Activated gamma-delta T cell treated with anti-CD3 and anti-CD28 coated beads, Interleukin-2, amount 50 U/mL, for 16 hours (primary cell): ENCODE results near the gene USP40.

Experiments used
- DNase-seq: peaks from one replicate; pipeline ENCODE4 v3.0.0-alpha.2; 2020; ENCODE audit warnings: low read depth

USP40 gene

GRCh38 chr2:233458826-233459225 is 107.8 kb downstream of the USP40 start:
- DNase-seq: no peak

GRCh38 chr2:233458031-233458610 is 108.5 kb downstream of the USP40 start:
- no peak for DNase-seq

- DNase-seq: no peak
Measured at GRCh38 chr2:233457356-233457755, 109.2 kb downstream of the USP40 start.

GRCh38 chr2:233456934-233457333 is 109.6 kb downstream of the USP40 start:
- no peak for DNase-seq

- DNase-seq: no peak
Measured at GRCh38 chr2:233456111-233456510, 110.5 kb downstream of the USP40 start.

DNA sequence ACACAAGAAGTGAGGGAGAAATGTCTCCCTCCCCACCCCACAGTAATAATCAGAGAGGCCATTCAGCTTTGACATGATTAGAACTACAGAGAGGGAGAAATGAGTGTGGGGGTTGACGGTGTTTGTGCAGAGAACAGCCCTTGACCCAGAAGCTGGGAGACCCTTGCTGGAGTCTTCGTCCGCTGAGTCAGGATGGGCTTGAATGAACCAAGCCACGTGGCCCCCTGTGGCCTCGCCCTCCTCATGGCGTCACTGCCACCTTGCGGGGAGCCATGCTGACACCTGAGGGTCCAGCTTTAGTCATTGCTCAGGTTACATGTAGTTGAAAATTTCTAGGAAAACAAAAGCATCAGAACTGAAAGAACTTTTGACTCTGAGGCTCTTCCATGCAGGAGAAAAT is 111.1 kb downstream of the USP40 start:
- DNase-seq: no peak

DNA sequence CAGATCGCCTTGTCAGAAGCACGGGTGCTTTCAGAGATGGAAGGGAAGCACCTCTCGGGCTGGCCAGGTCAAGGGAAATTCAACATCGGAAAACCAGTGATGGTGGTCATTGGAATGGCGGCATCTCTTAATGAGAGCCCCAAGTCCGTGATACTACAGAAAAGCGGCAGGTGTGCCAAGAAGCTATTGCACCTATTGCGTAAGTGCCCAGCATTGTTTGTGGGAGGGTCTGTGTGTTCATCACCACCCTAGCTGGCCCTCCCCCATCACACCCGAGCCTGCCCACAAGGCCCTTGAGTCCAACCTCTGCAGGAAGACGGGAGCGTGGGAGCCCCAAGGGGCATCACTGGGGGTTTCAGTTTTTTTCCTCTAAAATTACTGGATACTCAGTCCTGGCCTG is 111.6 kb downstream of the USP40 start:
- DNase-seq: no peak

DNA sequence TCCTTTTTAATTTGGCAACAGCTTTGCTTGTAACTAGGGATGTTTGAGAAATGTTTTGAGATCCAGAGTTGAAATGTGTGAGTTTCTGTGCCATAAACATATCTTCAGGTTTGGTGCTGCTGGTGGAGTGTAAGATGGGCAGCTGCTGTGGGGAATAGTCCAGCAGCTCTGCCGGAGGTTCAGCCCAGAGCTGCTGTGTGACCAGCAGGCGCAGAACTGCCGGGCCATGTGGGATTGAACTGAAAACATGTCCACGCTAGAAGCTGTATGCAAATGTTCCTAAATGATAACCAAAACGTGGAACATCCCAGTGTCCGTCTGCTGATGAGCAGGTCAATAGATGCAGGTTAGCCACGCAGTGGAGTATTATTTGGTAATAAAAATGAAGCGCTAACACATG is 112.7 kb downstream of the USP40 start:
- no peak for DNase-seq

DNA sequence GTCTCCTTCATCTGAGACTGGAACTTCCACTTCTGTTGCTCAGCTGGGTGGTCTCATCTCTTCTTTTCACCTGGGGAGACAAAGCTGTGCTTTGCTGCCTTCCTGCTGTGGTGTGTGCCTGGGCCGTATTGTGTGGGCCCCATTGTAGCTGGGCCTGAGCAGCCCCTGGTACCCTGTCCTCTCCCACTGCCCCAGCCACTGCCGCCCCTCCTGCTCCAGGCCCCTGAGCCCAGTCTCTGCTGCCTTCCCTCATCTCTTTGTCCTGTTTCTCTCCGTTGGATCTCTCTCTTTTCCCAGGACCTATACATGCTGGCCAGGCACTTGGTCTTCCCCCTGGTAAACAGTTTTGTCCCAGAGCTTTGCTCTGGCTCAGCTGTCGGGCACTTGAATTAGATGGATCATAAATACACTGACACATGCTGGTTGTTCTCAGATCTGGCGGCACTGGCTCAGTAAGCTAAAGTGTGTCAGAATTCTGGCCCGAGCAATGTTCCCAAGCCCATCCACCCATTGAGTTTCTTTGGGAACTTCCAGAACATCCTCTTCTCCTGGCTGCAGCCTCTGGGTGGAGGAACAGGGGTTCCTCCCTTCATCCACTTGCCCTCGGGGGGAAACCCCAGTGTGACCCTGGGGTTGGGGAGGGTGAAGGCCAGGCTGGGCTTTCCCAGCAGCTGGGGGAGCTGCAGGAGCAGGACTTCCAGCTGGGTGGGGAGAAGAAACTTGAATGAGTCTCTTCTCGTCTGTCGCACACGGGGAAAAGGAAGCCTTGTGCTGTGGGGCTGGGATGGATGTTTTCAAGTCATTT is 113.3 kb downstream of the USP40 start:
- no peak for DNase-seq

DNA sequence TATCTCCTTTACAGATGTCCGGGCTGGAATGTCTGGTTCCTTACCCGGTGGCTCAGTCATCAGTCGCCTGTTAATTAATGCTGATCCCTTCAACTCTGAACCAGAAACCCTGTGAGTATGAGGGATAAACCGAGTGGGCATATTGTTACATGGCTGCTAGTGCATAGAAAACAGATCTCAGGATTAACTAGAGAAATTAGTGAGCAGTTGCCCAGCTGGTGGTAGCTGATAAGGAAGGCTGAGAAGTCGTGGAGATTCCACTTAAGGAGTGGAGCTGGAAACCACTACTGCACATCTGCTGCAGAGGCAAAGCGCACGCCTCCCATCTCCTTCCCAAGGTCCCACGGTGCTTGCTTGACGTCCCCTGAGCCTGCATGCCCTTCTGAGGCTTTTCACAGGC is 114.6 kb downstream of the USP40 start:
- no peak for DNase-seq

GRCh38 chr2:233450864-233451575 is 115.6 kb downstream of the USP40 start:
- no peak for DNase-seq

DNA sequence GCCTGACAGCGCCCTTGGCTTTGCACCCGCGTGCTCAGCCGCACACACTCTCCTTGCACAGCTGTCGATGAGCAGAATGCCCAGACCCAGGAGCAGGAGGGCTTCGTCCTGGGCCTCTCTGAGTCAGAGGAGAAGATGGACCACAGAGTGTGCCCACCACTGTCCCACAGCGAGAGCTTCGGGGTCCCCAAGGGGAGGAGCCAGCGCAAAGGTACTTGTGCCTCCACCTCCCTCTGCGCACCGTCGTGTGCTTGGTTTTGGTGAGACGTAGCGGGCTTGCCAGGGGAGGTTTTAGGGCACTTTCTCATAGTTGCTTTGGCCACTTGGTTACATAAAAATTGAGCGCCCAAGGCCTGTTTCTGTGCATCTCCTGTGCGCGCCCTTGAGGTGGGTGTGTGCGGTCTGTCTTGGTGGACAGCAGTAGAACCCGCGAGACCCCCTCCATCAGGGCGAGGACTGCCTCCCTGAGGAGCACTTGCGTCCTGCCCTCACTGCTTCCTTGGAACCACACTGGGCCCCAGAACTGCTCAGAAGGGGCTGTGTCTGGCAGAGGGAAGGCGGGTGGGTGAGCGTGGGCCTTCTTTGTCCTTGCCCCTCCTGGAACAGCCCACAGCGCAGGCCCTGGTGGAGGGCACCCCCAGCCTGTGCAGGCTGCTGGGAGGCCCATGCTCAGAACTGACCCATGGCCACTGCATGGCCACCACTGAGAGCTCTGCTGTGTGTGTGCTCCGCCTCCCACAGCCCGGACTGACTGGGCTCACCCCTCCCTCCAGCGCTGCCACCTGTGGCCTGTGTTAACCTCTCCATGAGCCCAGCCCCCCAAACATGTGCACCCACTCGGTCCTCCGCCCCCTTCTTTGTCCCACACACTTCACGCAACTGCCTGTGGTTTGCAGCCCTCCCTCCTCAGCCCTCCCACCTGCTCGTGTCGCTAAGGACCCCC is 116.4 kb downstream of the USP40 start:
- DNase-seq: no peak

GRCh38 chr2:233449081-233449901 is 117.3 kb downstream of the USP40 start:
- no peak for DNase-seq

DNA sequence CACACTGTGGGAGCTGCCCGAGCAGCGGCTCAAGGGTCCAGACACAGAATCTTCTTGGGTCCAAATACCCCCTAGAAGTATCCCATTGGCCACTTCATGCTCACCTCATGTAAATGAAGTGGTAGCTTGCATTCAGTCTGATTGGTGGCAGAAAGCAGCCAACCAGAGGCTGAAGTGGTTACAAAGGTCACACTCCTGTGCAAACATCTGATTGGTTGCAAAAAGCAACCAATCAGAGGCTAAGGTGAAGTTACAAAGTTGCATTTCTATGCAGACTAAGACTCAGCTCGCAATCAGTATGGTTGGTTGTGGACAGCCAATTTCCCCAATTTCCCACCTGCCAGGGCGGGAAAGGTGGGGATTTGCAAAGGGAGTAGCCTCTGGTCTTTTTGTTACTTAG is 118.0 kb downstream of the USP40 start:
- no peak for DNase-seq

- DNase-seq: no peak
Measured at GRCh38 chr2:233448220-233448559, 118.4 kb downstream of the USP40 start.

DNA sequence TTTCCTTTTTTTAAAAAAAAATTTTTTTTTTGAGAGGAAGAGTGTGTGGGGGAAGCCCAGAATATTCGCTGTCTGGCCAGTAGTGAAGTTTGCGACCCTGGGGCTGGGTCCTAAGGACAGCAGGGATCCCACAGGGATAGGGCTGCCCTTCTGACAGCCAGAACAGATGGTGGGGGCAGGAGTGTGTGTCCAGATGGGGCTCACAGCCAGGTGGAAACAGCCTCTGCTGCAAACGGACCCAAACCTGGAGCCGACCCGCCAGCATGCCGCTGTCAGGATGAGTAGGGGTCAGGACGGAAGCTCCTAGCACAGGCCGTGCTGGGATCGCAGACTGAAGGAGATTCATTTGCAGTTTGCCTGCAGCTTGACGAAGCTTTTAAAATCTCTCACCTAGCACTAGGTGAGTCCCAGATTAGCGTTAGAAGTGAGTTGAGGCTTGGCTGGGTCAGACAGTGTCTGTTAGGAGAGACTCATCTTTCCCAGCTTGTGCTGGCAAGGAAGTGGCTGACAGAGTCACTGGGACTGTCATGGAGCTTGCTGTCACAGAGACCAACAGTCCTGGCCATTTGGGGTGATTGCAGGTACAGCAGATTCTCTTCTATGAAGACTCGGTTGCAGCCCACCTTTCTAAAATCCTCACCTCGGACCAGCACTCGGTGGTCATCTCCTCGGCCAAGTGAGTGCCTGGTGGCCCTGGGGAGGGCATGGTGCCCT is 118.9 kb downstream of the USP40 start:
- DNase-seq: no peak

DNA sequence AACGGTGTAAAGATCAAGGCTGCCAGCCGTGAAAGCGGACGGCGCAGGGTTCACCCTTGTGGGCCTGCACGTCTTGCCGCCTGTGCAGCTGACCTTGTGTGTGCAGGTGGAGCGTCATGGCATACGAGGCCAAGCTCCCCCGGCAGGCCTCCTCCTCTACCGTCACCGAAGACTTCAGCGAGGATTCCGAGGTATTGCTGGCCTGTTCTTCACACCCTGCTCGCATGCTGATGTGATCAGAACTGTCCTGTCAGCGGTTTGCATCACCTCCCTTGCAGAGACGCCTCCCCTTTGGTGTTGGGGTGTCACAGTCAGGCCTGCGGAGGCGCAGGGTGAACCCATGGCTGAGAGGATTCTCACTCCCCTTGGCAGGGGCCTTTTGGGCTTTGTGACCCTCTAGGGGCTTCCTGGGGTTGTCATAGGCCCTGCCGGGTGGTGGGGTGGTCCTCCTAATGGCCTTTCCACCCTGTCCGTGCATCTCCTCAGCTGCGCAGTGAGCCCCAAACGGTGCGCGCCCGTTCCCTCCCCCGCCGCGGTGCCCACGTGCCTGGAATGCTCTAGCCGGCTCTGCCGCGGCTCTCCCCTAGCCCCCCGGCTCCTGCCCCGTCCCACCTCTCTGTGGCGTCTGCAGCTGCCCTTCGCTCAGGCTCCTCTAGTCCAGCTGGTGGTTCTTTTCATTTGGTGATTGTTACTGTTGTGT is 119.8 kb downstream of the USP40 start:
- no peak for DNase-seq

- DNase-seq: no peak
Measured at GRCh38 chr2:233446121-233446520, 120.5 kb downstream of the USP40 start.

DNA sequence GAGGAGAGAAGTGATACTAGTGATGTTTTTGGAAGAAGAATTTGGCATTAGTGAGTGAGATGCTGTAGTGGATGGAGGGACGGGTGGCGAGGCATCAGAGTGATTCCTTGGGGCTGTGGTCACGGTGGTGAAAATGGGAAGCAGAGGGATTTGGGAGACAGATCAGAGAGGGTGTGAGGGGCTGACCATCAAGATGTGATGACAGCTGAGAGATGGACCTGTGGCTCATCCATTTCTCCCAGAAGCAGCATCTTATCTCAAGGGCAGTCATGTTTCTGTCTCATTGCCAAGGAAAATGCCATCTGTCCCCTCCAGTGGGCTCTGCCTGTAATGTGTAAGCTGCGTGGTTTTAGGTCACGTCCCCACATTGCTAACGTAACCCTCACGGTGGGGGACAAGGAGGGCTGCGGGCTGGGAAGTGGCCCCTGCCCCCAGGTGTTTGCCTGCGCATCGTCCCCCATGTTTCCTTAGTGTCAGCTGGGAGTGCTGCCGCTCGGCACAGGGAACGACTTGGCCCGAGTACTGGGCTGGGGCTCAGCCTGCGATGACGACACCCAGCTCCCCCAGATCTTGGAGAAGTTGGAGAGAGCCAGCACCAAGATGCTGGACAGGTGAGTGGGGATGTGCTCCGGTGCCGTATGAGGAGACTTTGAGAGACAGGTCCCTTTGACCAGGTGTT is 121.3 kb downstream of the USP40 start:
- no peak for DNase-seq

DNA sequence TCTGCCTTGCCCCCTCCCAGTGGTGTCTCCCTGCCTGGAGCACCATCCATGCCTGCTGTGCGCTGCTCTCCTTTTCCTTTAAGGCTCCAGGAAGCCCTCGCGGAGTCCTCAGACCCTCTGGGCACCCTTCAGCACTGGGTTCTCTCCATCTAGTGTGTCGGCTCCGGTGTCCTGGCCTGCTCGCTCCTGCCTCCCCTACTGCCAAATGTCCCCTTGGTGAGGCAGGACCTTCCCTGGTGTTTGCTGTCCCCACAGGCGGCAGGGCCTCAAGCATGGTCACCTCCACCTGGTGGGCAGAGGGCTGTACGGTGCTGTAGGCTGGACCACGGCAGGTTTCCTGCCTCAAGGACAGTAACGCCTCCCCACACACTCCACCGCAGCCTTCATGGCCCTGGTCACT is 122.1 kb downstream of the USP40 start:
- no peak for DNase-seq
